Measurements from ENCODE around the gene UGT1A3. TPM values are rescaled to one million over a fixed set of nuclear protein-coding genes. Genes with fewer than 3 reads are reported as not detected.
"Not testable (repeated sequence)": the region's sequence is repeated elsewhere in the genome, so short reads cannot be mapped to it uniquely, and the experiment has no call there.

The UGT1A3 gene
- total and polyA plus RNA-seq, 7 donors: not detected

DNA sequence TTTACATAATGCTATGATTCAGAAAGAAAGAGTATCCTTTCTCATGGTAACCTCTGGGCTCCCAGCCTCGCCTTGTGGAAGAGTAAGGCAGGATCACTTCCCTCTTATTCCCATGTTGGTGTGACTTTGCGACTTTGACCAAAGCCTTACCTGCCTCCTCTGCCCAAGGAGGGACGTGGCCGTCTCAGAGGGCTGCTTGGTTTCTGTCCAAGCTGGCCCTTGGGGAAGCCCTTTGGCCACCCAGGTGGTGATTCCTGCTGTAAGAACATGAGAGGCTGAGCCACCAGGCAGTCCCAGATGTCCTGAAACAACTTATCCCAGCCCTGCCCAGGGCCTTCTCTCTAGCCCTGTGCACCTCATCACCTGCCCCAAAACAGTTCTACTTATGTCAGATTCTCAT, 30.1 kb upstream of the UGT1A3 start:
- no peaks in the 10 kb centered on the region for H3K36me3 ChIP-seq (ENCODE audit: insufficient read depth in 1 of 2, low read depth in 1 of 2)
- TF ChIP-seq, protein P1, sequence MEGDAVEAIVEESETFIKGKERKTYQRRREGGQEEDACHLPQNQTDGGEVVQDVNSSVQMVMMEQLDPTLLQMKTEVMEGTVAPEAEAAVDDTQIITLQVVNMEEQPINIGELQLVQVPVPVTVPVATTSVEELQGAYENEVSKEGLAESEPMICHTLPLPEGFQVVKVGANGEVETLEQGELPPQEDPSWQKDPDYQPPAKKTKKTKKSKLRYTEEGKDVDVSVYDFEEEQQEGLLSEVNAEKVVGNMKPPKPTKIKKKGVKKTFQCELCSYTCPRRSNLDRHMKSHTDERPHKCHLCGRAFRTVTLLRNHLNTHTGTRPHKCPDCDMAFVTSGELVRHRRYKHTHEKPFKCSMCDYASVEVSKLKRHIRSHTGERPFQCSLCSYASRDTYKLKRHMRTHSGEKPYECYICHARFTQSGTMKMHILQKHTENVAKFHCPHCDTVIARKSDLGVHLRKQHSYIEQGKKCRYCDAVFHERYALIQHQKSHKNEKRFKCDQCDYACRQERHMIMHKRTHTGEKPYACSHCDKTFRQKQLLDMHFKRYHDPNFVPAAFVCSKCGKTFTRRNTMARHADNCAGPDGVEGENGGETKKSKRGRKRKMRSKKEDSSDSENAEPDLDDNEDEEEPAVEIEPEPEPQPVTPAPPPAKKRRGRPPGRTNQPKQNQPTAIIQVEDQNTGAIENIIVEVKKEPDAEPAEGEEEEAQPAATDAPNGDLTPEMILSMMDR (IDR thresholded peaks at IDR 0.05): no peak
- intact Hi-C loops (cut with DNase I): no loop called here
- ATAC-seq (no peak), DNase-seq (no peak)
- H3K27me3 ChIP-seq (ENCODE audit: insufficient read depth in 3 of 3, low read length in 2 of 3): no peaks in the 10 kb centered on the region
- H3K4me1 ChIP-seq: no peaks in the 10 kb centered on the region
- H3K4me3 ChIP-seq: no peak overlapping the region
- WGBS, 3 donors: 59 to 77% (median 68%) methylated on average over 4 of the region's 4 CpGs
- H3K9me3 ChIP-seq: no peaks in the 10 kb centered on the region
- no peak overlapping the region for H3K27ac ChIP-seq

DNA sequence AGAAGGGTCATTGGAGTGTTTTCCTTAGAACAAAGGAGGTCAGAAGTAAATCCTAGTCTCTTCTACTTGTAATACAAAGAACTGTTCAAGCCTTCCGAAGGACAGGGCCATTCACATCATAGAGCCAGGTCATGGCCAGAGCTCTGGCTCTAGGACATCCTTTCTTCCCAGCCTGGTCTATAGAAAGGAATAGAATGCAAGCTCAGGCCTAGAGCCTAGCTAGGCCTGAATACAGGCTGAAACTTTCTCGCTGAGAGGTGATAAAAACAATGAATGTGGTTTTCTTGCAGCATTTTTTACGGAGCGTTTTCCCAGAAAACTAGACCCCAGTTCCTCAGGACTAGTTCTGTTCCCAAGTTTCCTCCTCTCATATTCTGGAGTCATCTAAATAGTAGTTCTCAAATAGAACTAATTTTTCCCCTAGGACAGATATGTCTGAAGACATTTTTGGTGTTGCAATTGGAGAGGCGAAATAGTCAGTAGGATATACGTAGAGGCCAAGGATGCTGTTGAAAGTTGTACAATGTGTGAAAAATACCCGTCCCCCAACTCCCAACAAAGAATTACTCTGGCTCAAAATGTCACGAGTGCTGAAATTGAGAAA, 29.3 kb upstream of the UGT1A3 start:
- H3K9me3 ChIP-seq: peaks cover 2% of the 10 kb centered on the region
- no peak overlapping the region for H3K27ac ChIP-seq
- no peaks in the 10 kb centered on the region for H3K36me3 ChIP-seq (ENCODE audit: insufficient read depth in 1 of 2, low read depth in 1 of 2)
- TF ChIP-seq, protein P1 (IDR thresholded peaks at IDR 0.05): no peak
- intact Hi-C loops (cut with DNase I): no loop called here
- DNase-seq (no peak), ATAC-seq (no peak)
- H3K4me1 ChIP-seq: no peaks in the 10 kb centered on the region
- no peaks in the 10 kb centered on the region for H3K27me3 ChIP-seq (ENCODE audit: insufficient read depth in 3 of 3, low read length in 2 of 3)
- H3K4me3 ChIP-seq: no peak overlapping the region
- WGBS, 3 donors: 80 to 81% (median 81%) methylated on average over 8 of the region's 8 CpGs

DNA sequence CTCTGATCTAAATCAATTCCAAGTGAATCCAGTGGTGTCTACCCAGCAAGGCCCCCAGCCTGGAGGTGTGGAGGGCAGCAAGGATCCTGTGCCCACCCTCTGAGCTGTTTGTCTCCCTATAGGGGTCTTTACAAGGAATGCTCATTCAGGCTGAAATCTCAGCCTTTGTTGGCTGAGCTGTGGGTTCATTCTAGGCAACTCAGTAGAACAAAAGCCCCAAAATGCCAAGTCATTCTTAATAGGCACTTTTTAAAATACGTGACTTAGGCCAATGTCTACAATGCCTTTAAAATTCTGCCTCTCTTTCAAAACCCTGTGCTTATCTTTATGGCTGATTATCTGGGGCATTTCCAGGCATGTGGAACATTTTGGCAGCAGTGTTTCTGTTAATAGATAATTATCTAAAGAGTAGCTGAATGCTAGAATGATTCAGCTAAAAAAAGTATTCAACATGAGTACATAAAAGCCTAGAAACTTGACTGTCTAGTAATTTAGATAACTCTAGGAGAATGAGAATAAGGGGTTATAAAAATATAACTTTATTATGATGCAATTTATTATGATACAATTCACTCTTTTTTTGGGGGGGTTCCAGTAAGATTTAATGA, 28.7 kb upstream of the UGT1A3 start:
- no peak for ATAC-seq
- no peak overlapping the region for H3K27ac ChIP-seq
- H3K27me3 ChIP-seq (ENCODE audit: insufficient read depth in 3 of 3, low read length in 2 of 3): peaks cover 0 to under 1% (median 0%) of the 10 kb centered on the region in 3 donors
- H3K4me3 ChIP-seq: no peak overlapping the region
- no peak for DNase-seq
- peaks cover 2% of the 10 kb centered on the region for H3K9me3 ChIP-seq
- H3K36me3 ChIP-seq (ENCODE audit: insufficient read depth in 1 of 2, low read depth in 1 of 2): no peaks in the 10 kb centered on the region
- intact Hi-C loops (cut with DNase I): no loop called here
- TF ChIP-seq, protein P1 (IDR thresholded peaks at IDR 0.05): no peak
- 38 to 49% (median 40%) methylated on average over 1 of the region's 1 CpG for WGBS, 3 donors
- H3K4me1 ChIP-seq: no peaks in the 10 kb centered on the region

- intact Hi-C loops (cut with DNase I); ATAC-seq; H3K4me1 ChIP-seq; H3K27me3 ChIP-seq (ENCODE audit: insufficient read depth in 3 of 3, low read length in 2 of 3); H3K27ac ChIP-seq; DNase-seq; H3K4me3 ChIP-seq; H3K36me3 ChIP-seq (ENCODE audit: insufficient read depth in 1 of 2, low read depth in 1 of 2); H3K9me3 ChIP-seq: not testable (repeated sequence)
- whole genome bisulfite sequencing, 3 donors: 94 to 98% (median 98%) methylated on average over 5 of the region's 5 CpGs
Observed at GRCh38 chr2:233700842-233701241, 28.0 kb upstream of the UGT1A3 start.

- intact Hi-C loops (cut with DNase I): no loop called here
- 71 to 79% (median 75%) methylated on average over 3 of the region's 3 CpGs for WGBS, 3 donors
Observed at GRCh38 chr2:233702238-233702637, 26.6 kb upstream of the UGT1A3 start.

More at GRCh38 chr2:233702238-233702637, 26.6 kb upstream of the UGT1A3 start:
- Histone ChIP-seq H3K4me1 (no peaks in the 10 kb centered on the region), H3K27me3 (ENCODE audit: insufficient read depth in 3 of 3, low read length in 2 of 3) (peaks cover 0 to 4% (median 0%) of the 10 kb centered on the region in 3 donors), H3K9me3 (peaks cover 2% of the 10 kb centered on the region), H3K27ac (no peak overlapping the region), H3K36me3 (ENCODE audit: insufficient read depth in 1 of 2, low read depth in 1 of 2) (no peaks in the 10 kb centered on the region), H3K4me3 (no peak overlapping the region)
- no peak for DNase-seq
- ATAC-seq: no peak
- TF ChIP-seq, protein P1 (IDR thresholded peaks at IDR 0.05): no peak

Data from psoas muscle (tissue), 8 donors.